ENCODE measurements around the gene EDC3. TPM values are rescaled to one million over a fixed set of nuclear protein-coding genes. Genes with fewer than 3 reads are reported as not detected.

EDC3 gene
- total RNA-seq, 2 experiments from 2014 or later = 34.9 to 41.1 TPM

- H3K27ac Mint-ChIP-seq = peak overlapping the region; percentile 82
- H3K36me3 Mint-ChIP-seq (ENCODE audit: low read depth) = peaks cover 64% of the 10 kb centered on the region
- ChIA-PET CTCF (interaction anchor here (0.7 to 14.4 kb wide), 3 partner anchors 10 to 144 kb away, joined by 3 to 144 read pairs (median 4); partner anchors contain the start of gene CLK3), POLR2A (no interaction called here)
- no peaks in the 10 kb centered on the region for H3K27me3 Mint-ChIP-seq
- H3K9me3 Mint-ChIP-seq = no peaks in the 10 kb centered on the region
- no peak overlapping the region for H3K4me3 Mint-ChIP-seq
- DNase-seq = no peak
- H3K4me1 Mint-ChIP-seq = peaks cover 35% of the 10 kb centered on the region
These were observed 68.8 kb downstream of the EDC3 start for GRCh38 chr15:74626752-74627692.

- no peaks in the 10 kb centered on the region for H3K27me3 Mint-ChIP-seq
- peak overlapping the region; percentile 82 for H3K27ac Mint-ChIP-seq
- no peak overlapping the region for H3K4me3 Mint-ChIP-seq
- POLR2A ChIA-PET = no interaction called here
- DNase-seq = no peak
- no peaks in the 10 kb centered on the region for H3K9me3 Mint-ChIP-seq
- peaks cover 68% of the 10 kb centered on the region for H3K36me3 Mint-ChIP-seq (ENCODE audit: low read depth)
- CTCF ChIA-PET = interaction anchor here (0.7 to 14.4 kb wide), 2 partner anchors 9 to 144 kb away, joined by 3 to 144 read pairs; partner anchors contain the start of gene CLK3
- peaks cover 38% of the 10 kb centered on the region for H3K4me1 Mint-ChIP-seq
These were observed 69.5 kb downstream of the EDC3 start for GRCh38 chr15:74626336-74626735.

DNA sequence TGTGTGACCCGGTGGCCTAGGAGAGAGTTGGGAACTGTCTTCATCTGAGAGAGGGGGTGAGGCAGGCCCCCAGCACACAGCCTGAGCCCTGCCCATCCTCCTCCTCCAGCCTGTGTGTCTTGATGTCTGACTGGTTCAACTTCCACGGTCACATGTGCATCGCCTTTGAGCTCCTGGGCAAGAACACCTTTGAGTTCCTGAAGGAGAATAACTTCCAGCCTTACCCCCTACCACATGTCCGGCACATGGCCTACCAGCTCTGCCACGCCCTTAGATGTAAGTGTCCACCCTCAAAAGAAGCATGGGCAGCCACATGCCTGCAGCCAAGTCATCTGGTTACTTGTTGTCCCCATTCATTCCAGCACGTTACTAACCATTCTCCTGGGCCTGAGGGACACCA, 70.1 kb downstream of the EDC3 start:
- ChIA-PET POLR2A (no interaction called here), CTCF (interaction anchor here (0.6 to 14.4 kb wide), 4 partner anchors 8 to 253 kb away, joined by 3 to 144 read pairs (median 3); partner anchors contain the start of gene CLK3)
- no peak for DNase-seq
- Mint-ChIP-seq H3K9me3 (no peaks in the 10 kb centered on the region), H3K4me3 (no peak overlapping the region), H3K36me3 (ENCODE audit: low read depth) (peaks cover 73% of the 10 kb centered on the region), H3K27me3 (no peaks in the 10 kb centered on the region), H3K4me1 (peaks cover 44% of the 10 kb centered on the region), H3K27ac (no peak overlapping the region)

DNA sequence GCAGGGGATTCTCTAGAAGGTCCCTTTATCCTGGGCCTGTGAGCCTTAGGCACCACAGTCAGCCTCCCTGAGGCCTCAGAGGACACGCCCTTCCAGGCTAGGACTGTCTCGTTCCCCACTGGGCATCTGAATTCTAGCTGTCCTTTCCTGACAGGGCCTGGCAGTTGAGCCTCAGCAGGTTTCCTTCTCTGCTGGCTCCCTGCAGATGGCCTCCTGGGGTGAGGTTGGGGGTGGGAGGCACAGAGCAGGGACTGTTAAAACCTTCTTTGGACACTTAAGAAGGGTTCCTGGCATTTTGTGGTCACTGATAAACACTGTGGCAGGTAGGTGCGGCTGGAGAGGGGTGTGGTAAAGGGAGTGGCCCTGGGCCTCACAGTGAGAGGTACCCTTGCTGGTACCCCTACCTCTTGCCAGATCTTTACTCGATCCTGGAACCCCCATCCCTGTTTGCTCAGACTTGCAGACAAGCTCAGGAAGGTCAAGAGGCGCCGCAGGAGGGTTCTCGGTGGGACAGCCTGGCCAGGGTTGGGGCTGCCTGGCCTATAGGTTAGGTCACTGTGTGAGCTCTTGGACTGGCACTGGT, 71.7 kb downstream of the EDC3 start:
- no peak overlapping the region for H3K27ac Mint-ChIP-seq

DNA sequence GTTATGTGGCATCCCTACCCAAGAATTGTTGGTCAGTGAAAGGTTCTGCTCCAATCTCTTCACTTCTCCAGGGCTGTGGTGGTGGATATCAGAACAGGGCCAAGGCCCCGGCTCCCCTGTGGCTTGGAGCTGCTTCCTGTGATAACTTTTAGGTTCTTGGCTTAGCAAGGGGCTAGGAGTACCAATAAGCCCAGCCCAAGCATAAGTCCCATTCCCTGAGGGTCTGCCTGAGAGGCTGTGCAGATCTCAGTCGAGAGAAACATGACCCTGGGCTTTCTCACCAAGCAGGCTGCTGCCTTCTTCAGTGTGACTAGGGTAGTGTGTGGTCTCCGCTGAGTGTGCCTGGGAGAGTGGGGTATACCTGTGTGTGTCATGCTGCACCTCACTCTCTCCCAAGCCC, 73.1 kb downstream of the EDC3 start:
- peaks cover 63% of the 10 kb centered on the region for H3K4me1 Mint-ChIP-seq
- no peaks in the 10 kb centered on the region for H3K9me3 Mint-ChIP-seq
- ChIA-PET CTCF (interaction anchor here (1.2 to 15.1 kb wide), 2 partner anchors 10 to 149 kb away, joined by 4 to 144 read pairs; no protein-coding TSS in a partner anchor), POLR2A (no interaction called here)
- H3K27ac Mint-ChIP-seq = no peak overlapping the region
- H3K27me3 Mint-ChIP-seq = no peaks in the 10 kb centered on the region
- DNase-seq = no peak
- H3K4me3 Mint-ChIP-seq = no peak overlapping the region
- peaks cover 67% of the 10 kb centered on the region for H3K36me3 Mint-ChIP-seq (ENCODE audit: low read depth)

More for the DNA sequence above, 71.7 kb downstream of the EDC3 start:
- Mint-ChIP-seq H3K4me3 (no peak overlapping the region), H3K9me3 (no peaks in the 10 kb centered on the region), H3K36me3 (ENCODE audit: low read depth) (peaks cover 77% of the 10 kb centered on the region), H3K4me1 (peaks cover 55% of the 10 kb centered on the region), H3K27me3 (no peaks in the 10 kb centered on the region)
- POLR2A ChIA-PET = no interaction called here
- DNase-seq = no peak
- CTCF ChIA-PET = interaction anchor here (0.6 to 15.1 kb wide), 7 partner anchors 9 to 251 kb away, joined by 3 to 144 read pairs (median 5); no protein-coding TSS in a partner anchor

DNA sequence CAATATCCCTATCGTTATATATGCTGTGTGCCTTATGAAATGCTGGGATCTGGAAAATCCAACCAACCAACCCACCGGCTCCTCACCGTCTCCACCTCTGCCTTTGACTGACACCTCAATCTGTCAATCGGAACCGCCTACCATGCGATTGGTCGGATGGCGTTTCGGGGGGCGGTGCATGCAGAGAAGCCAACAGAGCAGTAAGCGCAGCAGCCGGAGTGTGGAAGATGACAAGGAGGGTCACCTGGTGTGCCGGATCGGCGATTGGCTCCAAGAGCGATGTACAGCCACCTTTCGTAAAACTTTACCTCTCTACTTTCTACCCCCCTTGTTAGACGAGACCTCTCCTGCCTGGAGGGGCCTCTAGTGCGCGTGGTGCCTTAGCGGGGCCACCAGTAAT, 73.9 kb downstream of the EDC3 start:
- H3K36me3 Mint-ChIP-seq (ENCODE audit: low read depth) = peaks cover 66% of the 10 kb centered on the region
- H3K4me3 Mint-ChIP-seq = no peak overlapping the region
- H3K27me3 Mint-ChIP-seq = no peaks in the 10 kb centered on the region
- DNase-seq = no peak
- ChIA-PET POLR2A (no interaction called here), CTCF (interaction anchor here (0.7 to 15.1 kb wide), 11 partner anchors 11 to 249 kb away, joined by 3 to 144 read pairs (median 3); partner anchors contain the start of gene EDC3)
- H3K9me3 Mint-ChIP-seq = no peaks in the 10 kb centered on the region
- H3K27ac Mint-ChIP-seq = no peak overlapping the region
- H3K4me1 Mint-ChIP-seq = peaks cover 64% of the 10 kb centered on the region

DNA sequence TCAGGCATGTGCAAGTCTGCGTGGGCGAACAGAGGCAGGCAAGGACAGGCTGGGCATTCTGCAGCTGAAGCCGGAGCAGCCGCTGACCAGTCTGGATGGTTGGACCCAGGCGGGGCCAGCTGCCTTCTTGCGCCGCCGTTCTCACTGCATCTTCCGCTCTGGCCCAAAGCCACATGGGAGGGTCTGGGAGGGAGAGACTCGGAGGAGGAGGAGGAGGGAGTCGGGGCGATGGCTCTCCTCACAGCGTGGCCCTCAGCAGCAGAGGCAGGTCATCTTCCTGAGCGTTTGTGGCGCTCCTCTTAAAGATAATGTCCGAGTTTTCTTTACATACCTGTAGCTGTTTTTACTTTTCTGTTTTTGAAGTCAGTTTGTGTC, 74.3 kb downstream of the EDC3 start:
- Mint-ChIP-seq H3K27ac (no peak overlapping the region), H3K4me3 (no peak overlapping the region), H3K4me1 (peaks cover 64% of the 10 kb centered on the region), H3K36me3 (ENCODE audit: low read depth) (peaks cover 66% of the 10 kb centered on the region), H3K9me3 (no peaks in the 10 kb centered on the region), H3K27me3 (no peaks in the 10 kb centered on the region)
- no peak for DNase-seq
- CTCF ChIA-PET = interaction anchor here (0.5 to 15.1 kb wide), 19 partner anchors 11 to 282 kb away, joined by 3 to 144 read pairs (median 3); partner anchors contain the start of gene EDC3
- POLR2A ChIA-PET = no interaction called here

GRCh38 chr15:74620636-74621545, 74.9 kb downstream of the EDC3 start:
- ChIA-PET POLR2A (no interaction called here), CTCF (interaction anchor here (0.5 to 15.1 kb wide), 21 partner anchors 9 to 283 kb away, joined by 3 to 144 read pairs (median 3); partner anchors contain the start of gene EDC3)
- H3K36me3 Mint-ChIP-seq (ENCODE audit: low read depth) = peaks cover 63% of the 10 kb centered on the region
- H3K4me3 Mint-ChIP-seq = no peak overlapping the region
- peaks cover 60% of the 10 kb centered on the region for H3K4me1 Mint-ChIP-seq
- H3K27ac Mint-ChIP-seq = peak overlapping the region; percentile 43
- no peaks in the 10 kb centered on the region for H3K9me3 Mint-ChIP-seq
- no peaks in the 10 kb centered on the region for H3K27me3 Mint-ChIP-seq
- peak; percentile 88 for DNase-seq

DNA sequence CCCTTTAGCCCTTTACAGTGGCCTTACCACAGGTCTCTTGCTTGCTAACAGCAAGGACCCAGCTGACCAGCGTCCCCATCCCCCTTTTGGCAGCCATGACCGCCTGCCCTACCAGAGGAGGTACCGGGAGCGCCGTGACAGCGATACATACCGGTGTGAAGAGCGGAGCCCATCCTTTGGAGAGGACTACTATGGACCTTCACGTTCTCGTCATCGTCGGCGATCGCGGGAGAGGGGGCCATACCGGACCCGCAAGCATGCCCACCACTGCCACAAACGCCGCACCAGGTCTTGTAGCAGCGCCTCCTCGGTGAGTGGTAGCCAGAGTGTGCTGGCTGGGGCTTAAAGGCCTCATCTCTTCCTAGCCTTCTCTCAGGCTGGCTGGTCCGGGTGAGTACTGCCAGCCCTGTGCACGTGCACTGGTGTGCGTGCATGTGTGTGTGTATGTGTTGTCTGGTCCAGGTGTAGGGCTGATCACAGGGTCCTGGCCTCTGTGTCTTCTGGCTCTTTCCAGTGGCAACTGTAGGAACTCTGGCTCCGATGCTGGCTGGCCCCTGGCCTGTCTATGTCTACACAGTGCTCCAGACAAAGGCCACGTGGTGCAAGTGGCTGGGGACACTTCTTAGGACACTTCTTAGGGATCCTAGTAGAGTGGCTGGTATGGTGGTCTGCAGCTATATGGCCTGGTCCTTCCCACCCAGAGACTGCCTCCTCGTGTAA, 75.7 kb downstream of the EDC3 start:
- POLR2A ChIA-PET = no interaction called here
- H3K9me3 Mint-ChIP-seq = no peaks in the 10 kb centered on the region
- peaks cover 54% of the 10 kb centered on the region for H3K36me3 Mint-ChIP-seq (ENCODE audit: low read depth)
- H3K27ac Mint-ChIP-seq = no peak overlapping the region
- no peak for DNase-seq
- CTCF ChIA-PET = interaction anchor here (0.8 to 15.1 kb wide), 3 partner anchors 8 to 281 kb away, joined by 3 to 144 read pairs (median 5); no protein-coding TSS in a partner anchor
- H3K27me3 Mint-ChIP-seq = no peaks in the 10 kb centered on the region
- H3K4me3 Mint-ChIP-seq = no peak overlapping the region
- H3K4me1 Mint-ChIP-seq = peaks cover 52% of the 10 kb centered on the region

GRCh38 chr15:74618841-74619596, 76.8 kb downstream of the EDC3 start:
- peaks cover 51% of the 10 kb centered on the region for H3K4me1 Mint-ChIP-seq
- POLR2A ChIA-PET = no interaction called here

DNA sequence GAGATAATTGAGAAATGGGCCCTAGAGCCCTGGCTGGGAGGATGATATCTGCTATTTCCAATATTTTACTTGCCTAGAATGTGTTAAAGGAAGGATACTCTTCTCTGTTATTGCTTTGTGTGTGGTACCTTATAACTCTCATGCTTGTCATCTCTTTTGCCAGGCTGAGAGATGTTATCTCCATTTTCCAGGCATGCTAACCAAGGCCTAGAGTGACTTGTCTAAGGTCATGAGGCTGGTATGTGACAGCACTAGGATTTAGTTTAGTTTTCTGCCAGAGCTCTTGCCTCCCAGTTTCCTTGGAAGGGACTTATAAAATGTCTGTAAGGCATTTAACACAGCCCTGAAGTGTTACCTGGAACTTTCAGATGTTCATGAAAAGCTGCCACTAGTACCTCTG, 78.8 kb downstream of the EDC3 start:
- H3K36me3 Mint-ChIP-seq (ENCODE audit: low read depth) = peaks cover 31% of the 10 kb centered on the region
- no peak for DNase-seq
- H3K9me3 Mint-ChIP-seq = no peaks in the 10 kb centered on the region
- H3K27ac Mint-ChIP-seq = peak overlapping the region; percentile 96
- peaks cover 61% of the 10 kb centered on the region for H3K4me1 Mint-ChIP-seq
- no peaks in the 10 kb centered on the region for H3K27me3 Mint-ChIP-seq
- peak overlapping the region; percentile 85 for H3K4me3 Mint-ChIP-seq
- ChIA-PET CTCF (interaction anchor here (0.6 to 15.1 kb wide), 9 partner anchors 13 to 254 kb away, joined by 3 to 144 read pairs (median 3); partner anchors contain the start of gene UBL7), POLR2A (no interaction called here)

More at GRCh38 chr15:74618841-74619596, 76.8 kb downstream of the EDC3 start:
- no peaks in the 10 kb centered on the region for H3K27me3 Mint-ChIP-seq
- DNase-seq = no peak
- H3K9me3 Mint-ChIP-seq = no peaks in the 10 kb centered on the region
- no peak overlapping the region for H3K4me3 Mint-ChIP-seq
- CTCF ChIA-PET = interaction anchor here (0.5 to 15.1 kb wide), 6 partner anchors 14 to 332 kb away, joined by 3 to 144 read pairs (median 4); partner anchors contain the start of gene ARID3B
- peaks cover 45% of the 10 kb centered on the region for H3K36me3 Mint-ChIP-seq (ENCODE audit: low read depth)
- H3K27ac Mint-ChIP-seq = no peak overlapping the region

Measured in activated CD4-positive, alpha-beta T cell treated with anti-CD3 and anti-CD28 coated beads, Interleukin-2, amount 10 ng/mL, durations not matched to agents 7 days and 5 days (primary cell).